GM12872 (cell line): ENCODE data around the gene NBEA.

Experiments
- CTCF ChIP-seq: IDR thresholded peaks from 3 replicates; pipeline ENCODE4 v1.5.1; 2011; ENCODE audit warnings: low read depth, mild to moderate bottlenecking, low read length, moderate library complexity; ENCODE audit not compliant: insufficient read depth

Gene NBEA

GRCh38 chr13:35208587-35208986 is 266.5 kb downstream of the NBEA start:
- TF ChIP-seq CTCF, result no peak

GRCh38 chr13:35210261-35210660 is 268.2 kb downstream of the NBEA start:
- TF ChIP-seq CTCF, result no peak

GRCh38 chr13:35211949-35212348 is 269.9 kb downstream of the NBEA start:
- no peak for TF ChIP-seq CTCF

DNA sequence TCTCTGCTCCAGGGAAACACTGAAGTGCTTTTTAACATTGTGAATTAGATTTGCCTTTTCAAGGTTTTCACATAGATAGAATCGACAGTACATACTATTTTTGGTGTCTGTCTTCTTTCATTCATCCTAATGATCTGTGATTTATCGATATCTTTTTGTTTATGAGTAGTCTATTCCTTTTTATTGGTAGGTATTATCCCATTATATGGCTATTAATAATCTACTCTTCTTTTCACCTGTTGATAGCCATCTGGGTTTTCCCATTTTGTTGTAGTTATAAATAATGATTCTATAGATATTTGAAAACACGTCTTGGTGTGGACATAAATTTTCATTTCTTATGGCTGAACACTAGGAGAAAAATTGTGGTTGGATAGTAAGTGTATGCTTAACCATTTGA is 271.8 kb downstream of the NBEA start:
- no peak for TF ChIP-seq CTCF

DNA sequence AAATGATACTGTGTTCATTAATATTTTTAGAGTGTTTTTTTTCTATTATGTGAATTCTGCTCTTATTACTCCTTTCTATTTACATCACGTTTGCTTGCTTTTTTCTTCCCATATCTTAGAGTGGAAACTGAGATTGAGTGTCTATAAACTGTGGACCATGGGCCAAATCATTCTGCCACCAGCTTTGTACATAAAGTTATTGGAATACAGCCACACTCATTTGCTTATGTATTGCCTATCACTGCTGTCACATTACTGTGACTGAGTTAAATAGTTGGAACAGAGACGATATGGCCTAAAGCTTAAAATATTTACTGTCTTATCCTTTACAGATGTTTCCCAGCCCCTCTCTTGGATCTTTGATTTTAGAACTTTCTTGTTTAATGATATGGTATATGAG is 274.1 kb downstream of the NBEA start:
- no peak for TF ChIP-seq CTCF

- no peak for TF ChIP-seq CTCF
Measured at GRCh38 chr13:35219021-35219420, 277.0 kb downstream of the NBEA start.

DNA sequence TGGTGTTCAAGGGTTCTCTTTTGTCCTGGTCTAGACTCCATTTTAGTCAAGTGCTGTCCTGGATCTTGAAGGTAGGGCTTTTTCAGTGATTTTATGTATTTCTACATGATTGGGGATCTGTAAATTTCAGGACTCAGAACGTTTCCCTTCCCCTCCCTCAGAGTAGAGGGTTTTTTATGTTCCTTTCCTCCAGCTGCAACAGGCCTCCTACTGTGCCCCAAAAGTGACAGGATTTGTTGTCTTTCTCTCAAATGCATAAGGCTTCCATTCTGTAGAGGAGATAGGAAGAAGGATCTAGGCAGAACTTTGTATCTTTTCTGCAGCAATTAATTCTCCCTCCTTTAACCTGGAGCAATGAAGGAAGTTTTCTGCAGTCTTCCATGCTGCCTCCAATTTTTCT is 283.1 kb downstream of the NBEA start:
- TF ChIP-seq CTCF, result no peak

- TF ChIP-seq CTCF, result no peak
Measured at GRCh38 chr13:35225582-35225981, 283.5 kb downstream of the NBEA start.
